Measurements from ENCODE around the gene CACNA1B.
"Not testable (repeated sequence)": the region's sequence is repeated elsewhere in the genome, so short reads cannot be mapped to it uniquely, and the experiment has no call there.

Gene CACNA1B

GRCh38 chr9:137877506-137878122 is at the start of gene CACNA1B:
Gene CACNA1B (plus strand): TSS chr9:137877782. CDS start chr9:137877934, 152 bp downstream.
- not testable (repeated sequence) for H3K4me3 ChIP-seq (ENCODE audit: low read depth, low read length); DNase-seq (ENCODE audit: low read depth)

- no peak for DNase-seq (ENCODE audit: low read depth)
- H3K4me3 ChIP-seq (ENCODE audit: low read depth, low read length), result no peak overlapping the region
- TF ChIP-seq CTCF (IDR thresholded peaks at IDR 0.05; ENCODE audit: low read depth, low read length, missing control alignments), result no peak
Observed at GRCh38 chr9:137827908-137828526, 49.6 kb upstream of the CACNA1B start.

- no peak for TF ChIP-seq CTCF (IDR thresholded peaks at IDR 0.05; ENCODE audit: low read depth, low read length, missing control alignments)
- no peak overlapping the region for H3K4me3 ChIP-seq (ENCODE audit: low read depth, low read length)
- no peak for DNase-seq (ENCODE audit: low read depth)
Observed at GRCh38 chr9:137828527-137829259, 48.9 kb upstream of the CACNA1B start.

GRCh38 chr9:137829260-137829996 is 48.2 kb upstream of the CACNA1B start:
- no peak overlapping the region for H3K4me3 ChIP-seq (ENCODE audit: low read depth, low read length)
- DNase-seq (ENCODE audit: low read depth), result no peak
- TF ChIP-seq CTCF (IDR thresholded peaks at IDR 0.05; ENCODE audit: low read depth, low read length, missing control alignments), result no peak

- no peak for DNase-seq (ENCODE audit: low read depth)
- no peak for TF ChIP-seq CTCF (IDR thresholded peaks at IDR 0.05; ENCODE audit: low read depth, low read length, missing control alignments)
- no peak overlapping the region for H3K4me3 ChIP-seq (ENCODE audit: low read depth, low read length)
Observed at GRCh38 chr9:137832191-137832700, 45.3 kb upstream of the CACNA1B start.

GRCh38 chr9:137832830-137833590 is 44.6 kb upstream of the CACNA1B start:
- DNase-seq (ENCODE audit: low read depth), result no peak
- H3K4me3 ChIP-seq (ENCODE audit: low read depth, low read length), result no peak overlapping the region
- no peak for TF ChIP-seq CTCF (IDR thresholded peaks at IDR 0.05; ENCODE audit: low read depth, low read length, missing control alignments)

All from GM12864 (cell line).